ENCODE data around the gene CEP192.

- TF ChIP-seq EZH2 (IDR thresholded peaks at IDR 0.05; ENCODE audit: low read length): no peak
- no peak for TF ChIP-seq CTCF (optimal IDR thresholded peaks at IDR 0.05 in 1 of 3, IDR thresholded peaks at IDR 0.05 in 1 of 3, conservative IDR thresholded peaks at IDR 0.05 in 1 of 3; ENCODE audit: extremely low read depth in 1 of 3, insufficient read depth in 2 of 3, low read length in 3 of 3)
Observed at GRCh38 chr18:13108330-13108729, 117.2 kb downstream of the CEP192 start.

All from keratinocyte (primary cell).